GM19328 (cell line): ENCODE measurements around the gene FRRS1L.
A peak's percentile ranks its signal among the peaks of the same experiment; 100 is the strongest.

Source experiments
- ATAC-seq: cut with Tn5 transposase; IDR thresholded peaks from one replicate; pipeline ENCODE4 v1.9.1; 2021; ENCODE audit warnings: mild to moderate bottlenecking, moderate library complexity; ENCODE audit not compliant: unreplicated experiment

Gene FRRS1L

GRCh38 chr9:109176963-109177362, 9.9 kb upstream of the FRRS1L start:
- ATAC-seq = no peak

GRCh38 chr9:109176386-109176785, 9.3 kb upstream of the FRRS1L start:
- ATAC-seq = no peak

GRCh38 chr9:109172935-109173334, 5.9 kb upstream of the FRRS1L start:
- no peak for ATAC-seq

- no peak for ATAC-seq
These were observed 4.9 kb upstream of the FRRS1L start for GRCh38 chr9:109171926-109172325.

GRCh38 chr9:109168170-109168569, 1.1 kb upstream of the FRRS1L start:
- no peak for ATAC-seq

GRCh38 chr9:109167716-109168115, 667 bp upstream of the FRRS1L start:
- ATAC-seq = no peak

GRCh38 chr9:109166171-109166770, 778 bp downstream of the FRRS1L start:
- ATAC-seq = no peak

- ATAC-seq = peak; percentile 83
These were observed 3.0 kb downstream of the FRRS1L start for GRCh38 chr9:109164042-109164441.

GRCh38 chr9:109163194-109163593, 3.9 kb downstream of the FRRS1L start:
- ATAC-seq = no peak

- no peak for ATAC-seq
These were observed 4.4 kb downstream of the FRRS1L start for GRCh38 chr9:109162677-109163076.

GRCh38 chr9:109161471-109161870, 5.6 kb downstream of the FRRS1L start:
- no peak for ATAC-seq

GRCh38 chr9:109159583-109159982, 7.5 kb downstream of the FRRS1L start:
- ATAC-seq = no peak

- no peak for ATAC-seq
These were observed 8.4 kb downstream of the FRRS1L start for GRCh38 chr9:109158651-109159050.

GRCh38 chr9:109156708-109157107, 10.3 kb downstream of the FRRS1L start:
- ATAC-seq = no peak

GRCh38 chr9:109150925-109151545, 16.0 kb downstream of the FRRS1L start:
- no peak for ATAC-seq

GRCh38 chr9:109149722-109150121, 17.3 kb downstream of the FRRS1L start:
- ATAC-seq = no peak

- no peak for ATAC-seq
These were observed 18.0 kb downstream of the FRRS1L start for GRCh38 chr9:109149089-109149488.

- no peak for ATAC-seq
These were observed 22.0 kb downstream of the FRRS1L start for GRCh38 chr9:109145051-109145450.

- peak; percentile 97 for ATAC-seq
These were observed 23.0 kb downstream of the FRRS1L start for GRCh38 chr9:109143881-109144562.

- no peak for ATAC-seq
These were observed 25.7 kb downstream of the FRRS1L start for GRCh38 chr9:109141375-109141774.

- ATAC-seq = no peak
These were observed 27.2 kb downstream of the FRRS1L start for GRCh38 chr9:109139851-109140250.

GRCh38 chr9:109138421-109138820, 28.6 kb downstream of the FRRS1L start:
- no peak for ATAC-seq
